ENCODE measurements around the gene CNGA4. TPM values are rescaled to one million over a fixed set of nuclear protein-coding genes. Genes with fewer than 3 reads are reported as not detected.

The CNGA4 gene
- polyA plus RNA-seq (2013, experiment 1 of 2): 0.11 TPM
- 0.08 TPM for polyA plus RNA-seq (2013, experiment 2 of 2)

- no peak within 1 kb of the TSS for H3K4me3 ChIP-seq (ENCODE audit: low read length)
- peak within 1 kb of the TSS; percentile 73 for H3K56ac ChIP-seq (ENCODE audit: low read length)
- H3K79me2 ChIP-seq (ENCODE audit: control insufficient read depth, insufficient read depth, low read length): peaks cover 1% of the 10 kb centered on the region
- H4K5ac ChIP-seq (ENCODE audit: low read length): no peak within 1 kb of the TSS
- no peak within 1 kb of the TSS for H3K4ac ChIP-seq (ENCODE audit: low read depth, low read length)
- H3K9ac ChIP-seq (ENCODE audit: low read length): peak within 1 kb of the TSS; percentile 3
- no peak within 1 kb of the TSS for H3K18ac ChIP-seq (ENCODE audit: low read length)
- peak within 1 kb of the TSS; percentile 53 for H2BK5ac ChIP-seq (ENCODE audit: low read length)
- peak; percentile 93 for DNase-seq
- H3K4me2 ChIP-seq (ENCODE audit: low read length): no peak within 1 kb of the TSS
- peaks cover 9% of the 10 kb centered on the region for H3K4me1 ChIP-seq (ENCODE audit: control insufficient read depth, low read depth, low read length)
- H2BK15ac ChIP-seq (replicated peaks; ENCODE audit: low read depth): no peak within 1 kb of the TSS
- no peaks in the 10 kb centered on the region for H3K27me3 ChIP-seq (ENCODE audit: insufficient read depth, low read length, poor library complexity)
- H4K8ac ChIP-seq (ENCODE audit: low read depth, low read length): no peak within 1 kb of the TSS
- H3K23ac ChIP-seq (ENCODE audit: low read length): peak within 1 kb of the TSS; percentile 75
- H3K79me1 ChIP-seq (ENCODE audit: low read length): peaks cover 3% of the 10 kb centered on the region
- peak within 1 kb of the TSS; percentile 5 for H3K27ac ChIP-seq (ENCODE audit: low read depth, low read length)
- no CpG with 5 or more reads among the region's 1 CpG for WGBS (ENCODE audit: extremely low coverage, insufficient coverage, low lambda C conversion rate)
- peak within 1 kb of the TSS; percentile 59 for H2AK5ac ChIP-seq (ENCODE audit: low read length)
- no peak within 1 kb of the TSS for H2BK120ac ChIP-seq (ENCODE audit: low read depth, low read length)
- H3K36me3 ChIP-seq (ENCODE audit: control insufficient read depth, insufficient read depth, low read length): no peaks in the 10 kb centered on the region
These were observed at the start of gene CNGA4 for GRCh38 chr11:6238902-6239301. Gene CNGA4, plus strand, starts transcription at chr11:6239089. Its CDS starts 118 bp downstream, at chr11:6239207.

- no peak overlapping the region for H3K18ac ChIP-seq (ENCODE audit: low read length)
- no peak overlapping the region for H3K56ac ChIP-seq (ENCODE audit: low read length)
These were observed 47.1 kb upstream of the CNGA4 start for GRCh38 chr11:6191742-6192141.

GRCh38 chr11:6194065-6194581, 44.8 kb upstream of the CNGA4 start:
- WGBS (ENCODE audit: extremely low coverage, insufficient coverage, low lambda C conversion rate): no CpG with 5 or more reads among the region's 1 CpG
- Histone ChIP-seq H3K27me3 (ENCODE audit: insufficient read depth, low read length, poor library complexity) (no peaks in the 10 kb centered on the region), H3K36me3 (ENCODE audit: control insufficient read depth, insufficient read depth, low read length) (no peaks in the 10 kb centered on the region), H3K79me2 (ENCODE audit: control insufficient read depth, insufficient read depth, low read length) (no peaks in the 10 kb centered on the region), H3K18ac (ENCODE audit: low read length) (no peak overlapping the region), H3K79me1 (ENCODE audit: low read length) (no peaks in the 10 kb centered on the region), H4K5ac (ENCODE audit: low read length) (no peak overlapping the region), H3K4me3 (ENCODE audit: low read length) (no peak overlapping the region), H3K4ac (ENCODE audit: low read depth, low read length) (no peak overlapping the region), H3K4me2 (ENCODE audit: low read length) (no peak overlapping the region), H4K8ac (ENCODE audit: low read depth, low read length) (no peak overlapping the region), H2AK5ac (ENCODE audit: low read length) (no peak overlapping the region), H3K27ac (ENCODE audit: low read depth, low read length) (no peak overlapping the region), H2BK15ac (replicated peaks; ENCODE audit: low read depth) (no peak overlapping the region), H3K56ac (ENCODE audit: low read length) (no peak overlapping the region), H3K9ac (ENCODE audit: low read length) (no peak overlapping the region), H3K23ac (ENCODE audit: low read length) (no peak overlapping the region), H2BK120ac (ENCODE audit: low read depth, low read length) (no peak overlapping the region), H2BK5ac (ENCODE audit: low read length) (no peak overlapping the region), H3K4me1 (ENCODE audit: control insufficient read depth, low read depth, low read length) (peaks cover 2% of the 10 kb centered on the region)
- DNase-seq: peak; percentile 14

More at GRCh38 chr11:6191742-6192141, 47.1 kb upstream of the CNGA4 start:
- Histone ChIP-seq H3K27me3 (ENCODE audit: insufficient read depth, low read length, poor library complexity) (no peaks in the 10 kb centered on the region), H2BK5ac (ENCODE audit: low read length) (no peak overlapping the region), H3K4me1 (ENCODE audit: control insufficient read depth, low read depth, low read length) (peaks cover 2% of the 10 kb centered on the region), H3K23ac (ENCODE audit: low read length) (no peak overlapping the region), H2AK5ac (ENCODE audit: low read length) (no peak overlapping the region), H3K4ac (ENCODE audit: low read depth, low read length) (no peak overlapping the region), H3K27ac (ENCODE audit: low read depth, low read length) (no peak overlapping the region), H3K9ac (ENCODE audit: low read length) (no peak overlapping the region), H3K4me2 (ENCODE audit: low read length) (no peak overlapping the region), H3K4me3 (ENCODE audit: low read length) (no peak overlapping the region), H4K5ac (ENCODE audit: low read length) (no peak overlapping the region), H3K79me2 (ENCODE audit: control insufficient read depth, insufficient read depth, low read length) (no peaks in the 10 kb centered on the region), H2BK120ac (ENCODE audit: low read depth, low read length) (no peak overlapping the region), H3K79me1 (ENCODE audit: low read length) (no peaks in the 10 kb centered on the region), H3K36me3 (ENCODE audit: control insufficient read depth, insufficient read depth, low read length) (no peaks in the 10 kb centered on the region), H2BK15ac (replicated peaks; ENCODE audit: low read depth) (no peak overlapping the region), H4K8ac (ENCODE audit: low read depth, low read length) (no peak overlapping the region)
- DNase-seq: no peak

GRCh38 chr11:6196396-6196795, 42.5 kb upstream of the CNGA4 start:
- Histone ChIP-seq H3K27ac (ENCODE audit: low read depth, low read length) (no peak overlapping the region), H3K23ac (ENCODE audit: low read length) (no peak overlapping the region), H3K79me1 (ENCODE audit: low read length) (no peaks in the 10 kb centered on the region), H2BK120ac (ENCODE audit: low read depth, low read length) (no peak overlapping the region), H3K27me3 (ENCODE audit: insufficient read depth, low read length, poor library complexity) (no peaks in the 10 kb centered on the region), H3K36me3 (ENCODE audit: control insufficient read depth, insufficient read depth, low read length) (no peaks in the 10 kb centered on the region), H4K5ac (ENCODE audit: low read length) (no peak overlapping the region), H3K79me2 (ENCODE audit: control insufficient read depth, insufficient read depth, low read length) (no peaks in the 10 kb centered on the region), H3K56ac (ENCODE audit: low read length) (no peak overlapping the region), H3K4me2 (ENCODE audit: low read length) (no peak overlapping the region), H3K9ac (ENCODE audit: low read length) (no peak overlapping the region), H2BK15ac (replicated peaks; ENCODE audit: low read depth) (no peak overlapping the region), H3K18ac (ENCODE audit: low read length) (no peak overlapping the region), H2AK5ac (ENCODE audit: low read length) (no peak overlapping the region), H4K8ac (ENCODE audit: low read depth, low read length) (no peak overlapping the region), H2BK5ac (ENCODE audit: low read length) (no peak overlapping the region), H3K4me3 (ENCODE audit: low read length) (no peak overlapping the region), H3K4ac (ENCODE audit: low read depth, low read length) (no peak overlapping the region), H3K4me1 (ENCODE audit: control insufficient read depth, low read depth, low read length) (peaks cover 2% of the 10 kb centered on the region)
- DNase-seq: no peak
- no CpG with 5 or more reads among the region's 4 CpGs for WGBS (ENCODE audit: extremely low coverage, insufficient coverage, low lambda C conversion rate)

- Histone ChIP-seq H3K9ac (ENCODE audit: low read length) (no peak overlapping the region), H3K27me3 (ENCODE audit: insufficient read depth, low read length, poor library complexity) (no peaks in the 10 kb centered on the region), H3K79me2 (ENCODE audit: control insufficient read depth, insufficient read depth, low read length) (no peaks in the 10 kb centered on the region), H2BK15ac (replicated peaks; ENCODE audit: low read depth) (no peak overlapping the region), H3K4me3 (ENCODE audit: low read length) (no peak overlapping the region), H3K18ac (ENCODE audit: low read length) (no peak overlapping the region), H3K56ac (ENCODE audit: low read length) (no peak overlapping the region), H2BK5ac (ENCODE audit: low read length) (no peak overlapping the region), H4K8ac (ENCODE audit: low read depth, low read length) (no peak overlapping the region), H3K36me3 (ENCODE audit: control insufficient read depth, insufficient read depth, low read length) (no peaks in the 10 kb centered on the region), H3K27ac (ENCODE audit: low read depth, low read length) (no peak overlapping the region), H2AK5ac (ENCODE audit: low read length) (no peak overlapping the region), H3K23ac (ENCODE audit: low read length) (no peak overlapping the region), H3K4me1 (ENCODE audit: control insufficient read depth, low read depth, low read length) (peaks cover 2% of the 10 kb centered on the region), H3K79me1 (ENCODE audit: low read length) (no peaks in the 10 kb centered on the region), H3K4me2 (ENCODE audit: low read length) (no peak overlapping the region), H3K4ac (ENCODE audit: low read depth, low read length) (no peak overlapping the region), H2BK120ac (ENCODE audit: low read depth, low read length) (no peak overlapping the region), H4K5ac (ENCODE audit: low read length) (no peak overlapping the region)
- no peak for DNase-seq
- no CpG with 5 or more reads among the region's 4 CpGs for WGBS (ENCODE audit: extremely low coverage, insufficient coverage, low lambda C conversion rate)
These were observed 41.3 kb upstream of the CNGA4 start for GRCh38 chr11:6197466-6198200.

All from mesendoderm (in vitro differentiated cells).